Measurements from ENCODE around the gene CMSS1. TPM values are rescaled to one million over a fixed set of nuclear protein-coding genes. Genes with fewer than 3 reads are reported as not detected.

Gene CMSS1
- total RNA-seq, 6 experiments from 2014 or later: 10.1 to 14.6 (median 11.6) TPM

- peaks cover 0 to 13% (median 3%) of the 10 kb centered on the region in 4 donors for H3K4me1 ChIP-seq
- no peaks in the 10 kb centered on the region for H3K36me3 ChIP-seq
- intact Hi-C loops (cut with DNase I): no loop called here
- H3K4me3 ChIP-seq: no peak overlapping the region
- 76% methylated on average over 1 of the region's 1 CpG for WGBS (ENCODE audit: insufficient coverage, low coverage, low lambda C conversion rate, missing lambda C conversion rate)
- peak overlapping the region; percentile 10 to 74 (median 38) for H3K27ac ChIP-seq
- ATAC-seq (peak in 1 of 4 donors; percentile 13), DNase-seq (no peak)
- H3K9me3 ChIP-seq: no peaks in the 10 kb centered on the region
- H3K27me3 ChIP-seq: no peaks in the 10 kb centered on the region
- no peak for TF ChIP-seq CTCF (IDR thresholded peaks at IDR 0.05)
- no peak for TF ChIP-seq POLR2A (IDR thresholded peaks at IDR 0.05)
These were observed 84.4 kb downstream of the CMSS1 start for GRCh38 chr3:99902091-99902490.

- intact Hi-C loops (cut with DNase I): no loop called here
- H3K4me1 ChIP-seq: peaks cover 0 to 13% (median 3%) of the 10 kb centered on the region in 4 donors
- no peaks in the 10 kb centered on the region for H3K27me3 ChIP-seq
- no peak for TF ChIP-seq POLR2A (IDR thresholded peaks at IDR 0.05)
- TF ChIP-seq CTCF (IDR thresholded peaks at IDR 0.05): no peak
- no peak overlapping the region for H3K4me3 ChIP-seq
- H3K36me3 ChIP-seq: no peaks in the 10 kb centered on the region
- no peaks in the 10 kb centered on the region for H3K9me3 ChIP-seq
- no peak for DNase-seq
- no peak overlapping the region for H3K27ac ChIP-seq
- ATAC-seq: no peak
These were observed 86.2 kb downstream of the CMSS1 start for GRCh38 chr3:99903869-99904268.

- ATAC-seq (peak in 1 of 4 donors; percentile 28), DNase-seq (no peak)
- H3K4me1 ChIP-seq: no peaks in the 10 kb centered on the region
- H3K36me3 ChIP-seq: no peaks in the 10 kb centered on the region
- intact Hi-C loops (cut with DNase I): no loop called here
- no peak overlapping the region for H3K4me3 ChIP-seq
- TF ChIP-seq POLR2A (IDR thresholded peaks at IDR 0.05) (no peak), CTCF (IDR thresholded peaks at IDR 0.05) (no peak)
- H3K9me3 ChIP-seq: no peaks in the 10 kb centered on the region
- 45% methylated on average over 2 of the region's 2 CpGs for WGBS (ENCODE audit: insufficient coverage, low coverage, low lambda C conversion rate, missing lambda C conversion rate)
- no peak overlapping the region for H3K27ac ChIP-seq
- H3K27me3 ChIP-seq: no peaks in the 10 kb centered on the region
These were observed 90.4 kb downstream of the CMSS1 start for GRCh38 chr3:99907959-99908544.

- no peaks in the 10 kb centered on the region for H3K4me1 ChIP-seq
- DNase-seq (no peak), ATAC-seq (peak in 2 of 4 donors; percentile 55 to 94)
- no peak for TF ChIP-seq POLR2A (IDR thresholded peaks at IDR 0.05)
- TF ChIP-seq CTCF (IDR thresholded peaks at IDR 0.05): no peak
- no peaks in the 10 kb centered on the region for H3K36me3 ChIP-seq
- no peaks in the 10 kb centered on the region for H3K9me3 ChIP-seq
- WGBS (ENCODE audit: insufficient coverage, low coverage, low lambda C conversion rate, missing lambda C conversion rate): 43% methylated on average over 3 of the region's 3 CpGs
- intact Hi-C loops (cut with DNase I): no loop called here
- H3K27me3 ChIP-seq: no peaks in the 10 kb centered on the region
- H3K4me3 ChIP-seq: no peak overlapping the region
- peak overlapping the region in 1 of 3 donors; percentile 41 for H3K27ac ChIP-seq
These were observed 92.2 kb downstream of the CMSS1 start for GRCh38 chr3:99909714-99910495.

Data from right lobe of liver (tissue), 6 donors.